ENCODE data around the gene PRELID3B. TPM values are rescaled to one million over a fixed set of nuclear protein-coding genes. Genes with fewer than 3 reads are reported as not detected.
"Not testable (repeated sequence)": the region's sequence is repeated elsewhere in the genome, so short reads cannot be mapped to it uniquely, and the experiment has no call there.

The PRELID3B gene
- total RNA-seq, 1 experiment from 2014 or later: 137 TPM

DNA sequence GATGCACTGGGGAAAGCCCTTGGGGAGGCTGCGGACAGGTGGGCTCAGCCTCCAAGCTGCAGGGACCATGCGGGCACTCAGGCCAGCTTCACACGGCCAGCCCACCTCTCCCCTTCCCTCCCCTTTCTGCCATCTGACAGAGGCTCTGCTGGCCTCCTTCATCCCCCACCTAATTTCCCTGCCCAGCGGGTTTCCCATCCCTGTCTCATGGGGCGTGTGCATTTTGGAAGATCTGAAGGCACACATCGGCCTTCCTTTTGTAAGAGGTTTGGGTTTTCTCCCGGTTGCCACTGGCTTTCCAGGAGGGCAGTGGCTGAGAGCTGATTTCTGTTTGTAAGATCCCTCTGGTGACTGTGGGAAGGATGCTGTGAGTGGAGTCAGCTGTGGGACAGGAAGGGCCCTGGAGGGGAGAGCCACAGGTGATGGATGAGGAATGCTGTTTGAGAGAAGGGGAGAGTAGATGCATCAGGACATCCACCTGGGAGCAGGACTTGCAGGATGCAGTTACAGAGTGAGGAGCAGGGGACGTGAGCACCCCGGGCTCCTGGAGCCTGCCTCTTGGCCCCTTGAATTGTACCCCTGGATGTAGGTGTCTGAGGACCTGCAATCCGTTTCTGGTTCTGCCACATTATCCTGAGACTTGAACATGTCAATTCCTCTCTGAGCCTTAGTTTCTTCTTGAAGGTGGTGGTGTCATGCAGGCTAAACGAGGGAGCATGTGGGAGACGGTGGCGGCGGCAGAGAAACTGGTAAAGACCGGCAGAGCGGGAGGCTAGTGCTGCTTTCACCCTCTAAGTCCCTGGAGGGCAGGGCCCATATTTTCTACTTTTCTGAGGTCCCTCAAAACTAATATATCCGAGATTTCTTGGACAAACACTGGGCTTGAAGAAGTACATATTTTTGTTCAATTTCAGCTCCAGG is 29.3 kb downstream of the PRELID3B start:
- TF ChIP-seq, protein P1, sequence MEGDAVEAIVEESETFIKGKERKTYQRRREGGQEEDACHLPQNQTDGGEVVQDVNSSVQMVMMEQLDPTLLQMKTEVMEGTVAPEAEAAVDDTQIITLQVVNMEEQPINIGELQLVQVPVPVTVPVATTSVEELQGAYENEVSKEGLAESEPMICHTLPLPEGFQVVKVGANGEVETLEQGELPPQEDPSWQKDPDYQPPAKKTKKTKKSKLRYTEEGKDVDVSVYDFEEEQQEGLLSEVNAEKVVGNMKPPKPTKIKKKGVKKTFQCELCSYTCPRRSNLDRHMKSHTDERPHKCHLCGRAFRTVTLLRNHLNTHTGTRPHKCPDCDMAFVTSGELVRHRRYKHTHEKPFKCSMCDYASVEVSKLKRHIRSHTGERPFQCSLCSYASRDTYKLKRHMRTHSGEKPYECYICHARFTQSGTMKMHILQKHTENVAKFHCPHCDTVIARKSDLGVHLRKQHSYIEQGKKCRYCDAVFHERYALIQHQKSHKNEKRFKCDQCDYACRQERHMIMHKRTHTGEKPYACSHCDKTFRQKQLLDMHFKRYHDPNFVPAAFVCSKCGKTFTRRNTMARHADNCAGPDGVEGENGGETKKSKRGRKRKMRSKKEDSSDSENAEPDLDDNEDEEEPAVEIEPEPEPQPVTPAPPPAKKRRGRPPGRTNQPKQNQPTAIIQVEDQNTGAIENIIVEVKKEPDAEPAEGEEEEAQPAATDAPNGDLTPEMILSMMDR (conservative IDR thresholded peaks at IDR 0.05): no peak
- TF ChIP-seq EZH2 (IDR thresholded peaks at IDR 0.05; ENCODE audit: low read depth): no peak
- POLR2A ChIA-PET (ENCODE audit: unreplicated experiment): no interaction called here
- intact Hi-C loops (cut with micrococcal nuclease; ENCODE audit: unreplicated experiment): no loop called here

DNA sequence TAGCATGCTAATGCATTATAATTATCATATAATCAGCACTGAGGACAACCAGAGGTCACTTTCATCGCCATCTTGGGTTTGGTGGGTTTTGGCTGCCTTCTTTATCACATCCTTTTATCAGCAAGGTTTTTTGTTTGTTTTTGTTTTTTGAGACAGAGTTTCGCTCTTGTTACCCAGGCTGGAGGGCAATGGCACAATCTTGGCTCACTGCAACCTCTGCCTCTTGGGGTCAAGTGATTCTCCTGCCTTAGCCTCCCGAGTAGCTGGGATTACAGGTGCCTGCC is 30.8 kb downstream of the PRELID3B start:
- peaks cover 32% of the 10 kb centered on the region for H3F3A ChIP-seq (ENCODE audit: insufficient read depth, low read depth)
- DNase-seq; H3K79me2 ChIP-seq (ENCODE audit: low read depth); H3K27me3 ChIP-seq (ENCODE audit: insufficient read depth, low read depth); H4K20me1 ChIP-seq (ENCODE audit: insufficient read depth); H3K36me3 ChIP-seq (ENCODE audit: low read depth); POLR2A ChIA-PET (ENCODE audit: unreplicated experiment); H3K4me3 ChIP-seq; H3K9me2 ChIP-seq (ENCODE audit: insufficient read depth); H3K9me3 ChIP-seq (ENCODE audit: insufficient read depth, low read depth); CTCF ChIA-PET; BruUV-seq (replicated peaks); H2AFZ ChIP-seq; H3K27ac ChIP-seq: not testable (repeated sequence)
- H3K4me1 ChIP-seq (replicated peaks; ENCODE audit: insufficient read depth): peaks cover 47% of the 10 kb centered on the region
- intact Hi-C loops (cut with micrococcal nuclease; ENCODE audit: unreplicated experiment): loop anchor here (1.0 to 2.0 kb wide), 2 partner anchors 20 to 71 kb away; partner anchors contain the start of gene ATP5F1E
- peak overlapping the region; percentile 65; the same call in 1 of the 2 replicates for H3K4me2 ChIP-seq

More for the DNA sequence above, 29.3 kb downstream of the PRELID3B start:
- no peak overlapping the region for H3K4me3 ChIP-seq
- H3K27ac ChIP-seq: no peak overlapping the region
- H3K4me2 ChIP-seq: no peak overlapping the region
- peaks cover 42% of the 10 kb centered on the region for H3K4me1 ChIP-seq (replicated peaks; ENCODE audit: insufficient read depth)
- H3K36me3 ChIP-seq (ENCODE audit: low read depth): no peaks in the 10 kb centered on the region
- DNase-seq: no peak
- H2AFZ ChIP-seq: no peak overlapping the region
- no peaks in the 10 kb centered on the region for H4K20me1 ChIP-seq (ENCODE audit: insufficient read depth)
- H3K27me3 ChIP-seq (ENCODE audit: insufficient read depth, low read depth): no peaks in the 10 kb centered on the region
- CTCF ChIA-PET: no interaction called here
- peaks cover 32% of the 10 kb centered on the region for H3F3A ChIP-seq (ENCODE audit: insufficient read depth, low read depth)
- no peaks in the 10 kb centered on the region for H3K9me2 ChIP-seq (ENCODE audit: insufficient read depth)
- H3K79me2 ChIP-seq (ENCODE audit: low read depth): no peaks in the 10 kb centered on the region
- no peaks in the 10 kb centered on the region for H3K9me3 ChIP-seq (ENCODE audit: insufficient read depth, low read depth)
- BruUV-seq (replicated peaks): no TSS peak

DNA sequence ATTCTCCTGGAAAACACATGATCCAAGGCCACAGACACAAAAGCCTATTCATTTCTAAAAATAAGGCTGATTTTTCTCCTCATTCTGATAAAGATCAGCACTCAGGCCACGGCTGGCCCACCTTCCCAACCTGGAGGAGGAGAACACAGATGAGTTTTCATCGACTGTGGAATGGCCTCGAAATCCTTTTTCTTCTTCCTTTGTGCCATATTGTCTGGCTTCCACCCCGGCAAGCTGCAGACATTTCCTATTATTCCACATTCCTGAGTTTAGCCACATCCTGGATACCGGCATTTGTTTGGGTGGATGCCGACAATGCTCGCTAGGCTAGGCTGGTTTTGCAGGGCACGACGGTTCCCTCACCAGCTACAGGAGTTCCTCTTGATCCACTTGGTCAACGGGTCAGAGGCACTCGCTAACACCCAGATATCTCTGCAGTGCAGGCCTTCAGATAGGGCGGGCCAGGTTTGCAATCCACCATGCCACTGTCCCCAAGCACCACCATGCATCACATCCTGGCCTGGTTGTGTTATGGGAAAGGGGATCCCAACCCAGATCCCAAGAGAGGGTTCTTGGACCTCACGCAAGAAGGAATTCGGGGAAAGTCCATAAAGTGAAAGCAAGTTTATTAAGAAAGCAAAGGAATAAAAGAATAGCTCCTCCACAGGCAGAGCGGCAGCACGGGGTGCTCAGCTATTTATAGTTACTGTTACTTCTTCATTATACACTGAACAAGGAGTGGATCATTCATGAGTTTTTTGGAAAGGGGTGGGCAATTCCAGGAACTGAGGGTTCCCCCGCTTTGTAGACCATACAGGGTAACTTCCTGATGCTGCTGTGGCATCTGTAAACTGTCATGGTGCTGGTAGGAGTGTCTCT is 31.4 kb downstream of the PRELID3B start:
- DNase-seq: peak; percentile 90 to 91
- Histone ChIP-seq H3K79me2 (ENCODE audit: low read depth) (peaks cover 6% of the 10 kb centered on the region), H3K4me2 (peak overlapping the region; percentile 65), H3K27ac (peak overlapping the region; percentile 68), H3K4me1 (replicated peaks; ENCODE audit: insufficient read depth) (peaks cover 44% of the 10 kb centered on the region), H4K20me1 (ENCODE audit: insufficient read depth) (no peaks in the 10 kb centered on the region), H3K27me3 (ENCODE audit: insufficient read depth, low read depth) (no peaks in the 10 kb centered on the region), H3K36me3 (ENCODE audit: low read depth) (no peaks in the 10 kb centered on the region), H3F3A (ENCODE audit: insufficient read depth, low read depth) (peaks cover 32% of the 10 kb centered on the region), H2AFZ (0 out of 2 replicates have a peak overlapping the region, but pooled peaks have one; percentile 6), H3K9me3 (ENCODE audit: insufficient read depth, low read depth) (no peaks in the 10 kb centered on the region), H3K9me2 (ENCODE audit: insufficient read depth) (no peaks in the 10 kb centered on the region), H3K4me3 (peak overlapping the region; percentile 12; the same call in 1 of the 2 replicates)
- CTCF ChIA-PET: interaction anchor here (0.7 kb wide), 1 partner anchor 160 kb away, joined by 24 read pairs; no protein-coding TSS in a partner anchor
- POLR2A ChIA-PET (ENCODE audit: unreplicated experiment): interaction anchor here (0.6 to 2.1 kb wide), 5 partner anchors 10 to 318 kb away, joined by 3 to 24 read pairs (median 5); partner anchors contain the start of gene ATP5F1E
- TF ChIP-seq EZH2 (IDR thresholded peaks at IDR 0.05; ENCODE audit: low read depth): no peak
- intact Hi-C loops (cut with micrococcal nuclease; ENCODE audit: unreplicated experiment): loop anchor here (1.0 to 2.0 kb wide), 2 partner anchors 21 to 72 kb away; partner anchors contain the start of gene ATP5F1E
- no TSS peak for BruUV-seq (replicated peaks)

Data from PC-9 (cell line).